Trophoblast cell (in vitro differentiated cells and primary cell): ENCODE results near the gene PDZK1.
"Not testable (repeated sequence)": the region's sequence is repeated elsewhere in the genome, so short reads cannot be mapped to it uniquely, and the experiment has no call there.

Experiments
- DNase-seq, 2 donors: peaks; one replicate each; pipeline ENCODE4 v3.0.0-alpha.2; 2016
- H2AFZ ChIP-seq: 2 replicates; pipeline ENCODE4 v1.6.1; 2013; ENCODE audit warnings: low read length, moderate library complexity, mild to moderate bottlenecking; ENCODE audit not compliant: insufficient read depth, poor library complexity
- H2AK5ac ChIP-seq: 2 replicates; pipeline ENCODE4 v1.6.1; 2013; ENCODE audit warnings: mild to moderate bottlenecking, low read length
- H2BK120ac ChIP-seq: 2 replicates; pipeline ENCODE4 v1.6.1; 2013; ENCODE audit warnings: low read length, mild to moderate bottlenecking, moderate library complexity; ENCODE audit not compliant: insufficient read depth, poor library complexity
- H2BK12ac ChIP-seq: 2 replicates; pipeline ENCODE4 v1.6.1; 2013; ENCODE audit warnings: mild to moderate bottlenecking, low read length, moderate library complexity
- H2BK5ac ChIP-seq: 2 replicates; pipeline ENCODE4 v1.6.1; 2013; ENCODE audit warnings: low read length, low read depth, moderate library complexity, mild to moderate bottlenecking; ENCODE audit not compliant: poor library complexity
- H3K14ac ChIP-seq: 2 replicates; pipeline ENCODE4 v1.6.1; 2013; ENCODE audit warnings: mild to moderate bottlenecking, low read length
- H3K18ac ChIP-seq: 2 replicates; pipeline ENCODE4 v1.6.1; 2013; ENCODE audit warnings: mild to moderate bottlenecking, low read length
- H3K23ac ChIP-seq: 2 replicates; pipeline ENCODE4 v1.6.1; 2013; ENCODE audit warnings: low read length
- H3K27ac ChIP-seq: 2 replicates; pipeline ENCODE4 v1.5.1; 2013; ENCODE audit warnings: low read depth, mild to moderate bottlenecking, inconsistent platforms, low read length, moderate library complexity
- H3K27me3 ChIP-seq: 2 replicates; pipeline ENCODE4 v1.6.1; 2013; ENCODE audit warnings: inconsistent platforms, mild to moderate bottlenecking, low read length, moderate library complexity; ENCODE audit not compliant: insufficient read depth
- H3K36me3 ChIP-seq, 2 experiments: 1 replicate in 1 of 2; 2 replicates in 1 of 2; pipeline ENCODE4 v1.6.1; 2013; ENCODE audit warnings: low read length in 2 of 2, mild to moderate bottlenecking in 2 of 2, moderate library complexity in 1 of 2; ENCODE audit not compliant: insufficient read depth in 2 of 2, control insufficient read depth in 1 of 2
- H3K4ac ChIP-seq: 2 replicates; pipeline ENCODE4 v1.6.1; 2013; ENCODE audit warnings: low read depth, mild to moderate bottlenecking, low read length, moderate library complexity
- H3K4me1 ChIP-seq, 2 experiments: 1 replicate in 1 of 2; 2 replicates in 1 of 2; pipeline ENCODE4 v1.6.1; 2013; ENCODE audit warnings: low read length in 2 of 2, mild to moderate bottlenecking in 2 of 2, moderate library complexity in 1 of 2; ENCODE audit not compliant: insufficient read depth in 2 of 2, control insufficient read depth in 1 of 2
- H3K4me2 ChIP-seq: 2 replicates; pipeline ENCODE4 v1.6.1; 2013; ENCODE audit warnings: inconsistent platforms, mild to moderate bottlenecking, low read length, moderate library complexity
- H3K4me3 ChIP-seq: 2 replicates; pipeline ENCODE4 v1.5.1; 2013; ENCODE audit warnings: mild to moderate bottlenecking, low read depth, low read length, inconsistent platforms
- H3K79me1 ChIP-seq: one replicate; pipeline ENCODE4 v1.6.1; 2013; ENCODE audit warnings: low read length
- H3K79me2 ChIP-seq: 2 replicates; pipeline ENCODE4 v1.6.1; 2013; ENCODE audit warnings: low read length, mild to moderate bottlenecking; ENCODE audit not compliant: control insufficient read depth, insufficient read depth, poor library complexity
- H3K9ac ChIP-seq: 2 replicates; pipeline ENCODE4 v1.6.1; 2013; ENCODE audit warnings: mild to moderate bottlenecking, low read length
- H3K9me3 ChIP-seq: 2 replicates; pipeline ENCODE4 v1.6.1; 2013; ENCODE audit warnings: low read depth, mild to moderate bottlenecking, control low read depth, inconsistent platforms, low read length; ENCODE audit not compliant: insufficient read depth
- H4K12ac ChIP-seq: 2 replicates; pipeline ENCODE4 v1.6.1; 2013; ENCODE audit warnings: low read depth, mild to moderate bottlenecking, low read length, moderate library complexity
- H4K8ac ChIP-seq: 2 replicates; pipeline ENCODE4 v1.6.1; 2013; ENCODE audit warnings: low read depth, mild to moderate bottlenecking, low read length, moderate library complexity
- H4K91ac ChIP-seq: one replicate; pipeline ENCODE4 v1.6.1; 2013; ENCODE audit warnings: low read depth, mild to moderate bottlenecking, low read length, moderate library complexity
- WGBS: extraction: QIAGEN DNeasy Blood & Tissue Kit; methylation state at CpG from one replicate; pipeline ENCODE4 v1.1.7; 2013; ENCODE audit warnings: missing lambda C conversion rate; ENCODE audit not compliant: insufficient read length, insufficient coverage; ENCODE audit errors: extremely low coverage; 5-methylcytosine and 5-hydroxymethylcytosine counted together

The PDZK1 gene

DNA sequence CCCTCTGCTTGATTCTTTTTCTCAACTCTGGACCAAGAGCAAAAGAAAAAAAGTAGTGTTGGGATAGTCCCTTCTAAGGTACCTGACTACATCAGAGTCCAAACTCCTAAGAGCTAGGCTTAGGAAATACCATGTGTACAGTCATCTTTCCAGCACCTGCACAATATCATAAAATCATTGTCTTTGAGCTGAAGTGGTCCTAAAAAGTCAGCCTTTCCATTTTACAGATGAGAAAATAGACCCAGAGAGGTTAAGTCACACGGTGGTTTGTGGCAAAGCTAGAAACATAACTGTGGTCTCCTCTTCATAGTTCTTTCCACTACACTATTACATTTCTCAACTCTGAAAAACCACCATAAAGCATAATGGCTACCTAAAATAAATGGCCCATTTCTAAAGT lies 63.2 kb downstream of the PDZK1 start:
- H3K27me3 ChIP-seq, H2AK5ac ChIP-seq, H3K4me3 ChIP-seq, H3K9ac ChIP-seq, DNase-seq, H3K27ac ChIP-seq, H2BK12ac ChIP-seq, H3K79me1 ChIP-seq, H3K4ac ChIP-seq, H2BK5ac ChIP-seq, H3K79me2 ChIP-seq, H2AFZ ChIP-seq, H4K91ac ChIP-seq, H3K18ac ChIP-seq, H3K23ac ChIP-seq, H4K12ac ChIP-seq, H3K9me3 ChIP-seq, H2BK120ac ChIP-seq, H3K36me3 ChIP-seq, H3K4me2 ChIP-seq, H3K14ac ChIP-seq, H4K8ac ChIP-seq, H3K4me1 ChIP-seq: not testable (repeated sequence)
- WGBS, result no CpG with 5 or more reads among the region's 1 CpG

- not testable (repeated sequence) for H3K79me1 ChIP-seq, H4K12ac ChIP-seq, H3K4me2 ChIP-seq, H3K18ac ChIP-seq, H3K23ac ChIP-seq, H3K27me3 ChIP-seq, H3K36me3 ChIP-seq, H3K4ac ChIP-seq, H4K8ac ChIP-seq, H2BK120ac ChIP-seq, H2BK12ac ChIP-seq, H4K91ac ChIP-seq, H2AFZ ChIP-seq, H3K27ac ChIP-seq, H3K9ac ChIP-seq, H3K4me3 ChIP-seq, H3K9me3 ChIP-seq, H2AK5ac ChIP-seq, DNase-seq, H2BK5ac ChIP-seq, H3K14ac ChIP-seq, H3K79me2 ChIP-seq, H3K4me1 ChIP-seq
- no CpG with 5 or more reads among the region's 2 CpGs for WGBS
Measured at GRCh38 chr1:145641886-145642285, 65.3 kb downstream of the PDZK1 start.

DNA sequence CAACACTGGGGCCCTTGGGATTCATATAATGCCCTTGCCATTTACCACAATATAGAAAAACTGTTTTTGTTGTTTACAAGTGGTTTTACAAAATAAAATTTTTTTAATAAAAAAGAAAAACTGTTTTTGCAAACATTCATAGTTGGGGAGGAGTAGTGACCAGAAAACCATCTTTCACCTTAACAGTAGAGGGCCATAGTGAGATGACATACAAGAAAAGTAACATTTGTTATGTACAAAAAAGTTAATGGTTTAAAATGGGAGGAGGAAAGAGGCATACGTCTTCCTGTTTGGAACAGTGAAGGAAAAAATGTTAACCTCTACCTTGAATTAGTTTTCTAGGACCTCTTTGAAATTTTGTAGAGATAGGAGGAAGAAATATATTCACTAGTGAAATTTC lies 70.9 kb downstream of the PDZK1 start:
- not testable (repeated sequence) for H3K79me2 ChIP-seq, H2AK5ac ChIP-seq, H3K4me3 ChIP-seq

DNA sequence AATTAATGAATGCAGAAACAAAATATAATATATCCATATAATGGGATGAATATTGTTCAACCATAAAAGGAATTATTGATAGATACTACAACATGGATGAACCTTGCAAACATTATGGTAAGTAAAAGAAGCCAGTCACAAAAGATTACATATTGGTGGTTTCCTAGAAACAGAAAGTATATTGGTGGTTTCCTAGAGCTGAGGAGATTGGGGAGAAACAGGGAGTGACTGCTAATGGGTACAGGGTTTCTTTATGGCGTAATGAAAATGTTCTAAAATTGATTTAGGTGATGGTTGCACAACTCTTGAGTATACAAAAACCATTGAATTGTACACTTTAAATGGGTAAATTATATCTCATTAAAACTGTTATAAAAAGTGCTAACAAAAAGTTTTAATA lies 85.0 kb downstream of the PDZK1 start:
- H3K4me3 ChIP-seq, H2AK5ac ChIP-seq, H4K91ac ChIP-seq, H3K79me1 ChIP-seq, H2BK12ac ChIP-seq, H2BK5ac ChIP-seq, H3K79me2 ChIP-seq, H2BK120ac ChIP-seq, H3K4ac ChIP-seq, H3K4me1 ChIP-seq, H3K9ac ChIP-seq, H3K4me2 ChIP-seq, H3K14ac ChIP-seq, H3K23ac ChIP-seq, H3K36me3 ChIP-seq, H4K12ac ChIP-seq, H3K27me3 ChIP-seq, H2AFZ ChIP-seq, H3K9me3 ChIP-seq, H4K8ac ChIP-seq, DNase-seq, H3K18ac ChIP-seq, H3K27ac ChIP-seq: not testable (repeated sequence)
- no CpG with 5 or more reads among the region's 1 CpG for WGBS

More for the DNA sequence above, 70.9 kb downstream of the PDZK1 start:
- not testable (repeated sequence) for H3K9me3 ChIP-seq, H3K79me1 ChIP-seq, H3K4me1 ChIP-seq, H3K23ac ChIP-seq, H3K4ac ChIP-seq, H3K4me2 ChIP-seq, H3K18ac ChIP-seq, H3K9ac ChIP-seq, H2AFZ ChIP-seq, H3K36me3 ChIP-seq, H4K91ac ChIP-seq, H3K27me3 ChIP-seq, H4K12ac ChIP-seq, H4K8ac ChIP-seq, H3K14ac ChIP-seq, H3K27ac ChIP-seq, DNase-seq, H2BK12ac ChIP-seq, H2BK120ac ChIP-seq, H2BK5ac ChIP-seq
- WGBS, result no CpG with 5 or more reads among the region's 1 CpG
